OCI-LY3 (cell line): ENCODE data around the gene NUDT6.

ENCODE experiments used
- CTCF ChIP-seq: fragments of 200-600, 300-600 bp; sonication (generic); IDR thresholded peaks from 2 replicates; pipeline ENCODE4 v1.5.1; 2014; ENCODE audit warnings: antibody characterized with exemption, low read length, low read depth
- EZH2phosphoT487 ChIP-seq: fragments of 200-600 bp; shearing (Covaris generic); IDR thresholded peaks from 2 replicates; pipeline ENCODE4 v1.6.1; 2018; ENCODE audit warnings: antibody characterized with exemption, mixed run types, low read depth

GRCh38 chr4:122959441-122959840 lies 37.0 kb upstream of the NUDT6 start:
- TF ChIP-seq CTCF (no peak), EZH2phosphoT487 (no peak)
